Skeletal muscle tissue (tissue), 4 donors: ENCODE measurements around the gene FARS2. TPM values are rescaled to one million over a fixed set of nuclear protein-coding genes. Genes with fewer than 3 reads are reported as not detected.

Experiments
- H3K27ac ChIP-seq: one replicate; pipeline ENCODE4 v1.7.0; 2013; ENCODE audit warnings: mild to moderate bottlenecking, low read depth, low read length, inconsistent platforms
- H3K27me3 ChIP-seq, 3 donors: one replicate each; pipeline ENCODE4 v1.7.0; 2013; ENCODE audit warnings: low read length in 3 of 3; ENCODE audit not compliant: control insufficient read depth in 3 of 3, insufficient read depth in 3 of 3
- H3K36me3 ChIP-seq, 3 donors: one replicate each; pipeline ENCODE4 v1.7.0; 2013; ENCODE audit warnings: low read length in 3 of 3; ENCODE audit not compliant: control insufficient read depth in 3 of 3, insufficient read depth in 3 of 3
- H3K4me1 ChIP-seq, 3 donors: one replicate each; pipeline ENCODE4 v1.7.0; 2013; ENCODE audit warnings: low read length in 3 of 3, mild to moderate bottlenecking in 3 of 3; ENCODE audit not compliant: control insufficient read depth in 3 of 3, insufficient read depth in 3 of 3
- H3K4me3 ChIP-seq, 3 donors: one replicate each; pipeline ENCODE4 v1.7.0; 2013; ENCODE audit warnings: low read length in 3 of 3
- H3K9ac ChIP-seq, 3 donors: one replicate each; pipeline ENCODE4 v1.7.0; 2013; ENCODE audit warnings: low read length in 3 of 3, mild to moderate bottlenecking in 3 of 3, moderate library complexity in 2 of 3, low read depth in 1 of 3
- H3K9me3 ChIP-seq, 3 donors: one replicate each; pipeline ENCODE4 v1.7.0; 2013; ENCODE audit warnings: low read length in 3 of 3; ENCODE audit not compliant: control insufficient read depth in 3 of 3
- total RNA-seq: library from RNA; depleted of rRNA; stranded (reverse); fragments of >200 nt; gene quantifications from one replicate; pipeline ENCODE4 v1.2.3, GENCODE V29; 2014
- donor health status: Osteomylitis.

FARS2 gene
- total RNA-seq, 1 donor from 2014 or later = 27.7 TPM

GRCh38 chr6:5814901-5815300 is 553.6 kb downstream of the FARS2 start:
- H3K4me3 ChIP-seq = no peak overlapping the region
- H3K9ac ChIP-seq = no peak overlapping the region
- no peaks in the 10 kb centered on the region for H3K9me3 ChIP-seq
- H3K27ac ChIP-seq = no peak overlapping the region
- no peaks in the 10 kb centered on the region for H3K27me3 ChIP-seq
- no peaks in the 10 kb centered on the region for H3K4me1 ChIP-seq
- H3K36me3 ChIP-seq = no peaks in the 10 kb centered on the region

GRCh38 chr6:5817869-5818268 is 556.6 kb downstream of the FARS2 start:
- H3K27ac ChIP-seq = no peak overlapping the region
- H3K27me3 ChIP-seq = no peaks in the 10 kb centered on the region
- H3K9ac ChIP-seq = no peak overlapping the region
- no peaks in the 10 kb centered on the region for H3K9me3 ChIP-seq
- no peaks in the 10 kb centered on the region for H3K36me3 ChIP-seq
- H3K4me3 ChIP-seq = no peak overlapping the region
- no peaks in the 10 kb centered on the region for H3K4me1 ChIP-seq

GRCh38 chr6:5818959-5819358 is 557.6 kb downstream of the FARS2 start:
- Histone ChIP-seq H3K9ac (no peak overlapping the region), H3K9me3 (no peaks in the 10 kb centered on the region), H3K36me3 (no peaks in the 10 kb centered on the region), H3K4me1 (no peaks in the 10 kb centered on the region), H3K4me3 (no peak overlapping the region), H3K27ac (no peak overlapping the region), H3K27me3 (no peaks in the 10 kb centered on the region)

Other genes starting within 250 kb of the FARS2 start
- 2.1 TPM for gene PPP1R3G, start 176.2 kb upstream of the FARS2 start, total RNA-seq
- gene LYRM4, start 563 bp upstream of the FARS2 start, total RNA-seq = 10.4 TPM